ENCODE measurements around the gene TNFSF13. TPM values are rescaled to one million over a fixed set of nuclear protein-coding genes. Genes with fewer than 3 reads are reported as not detected.

The TNFSF13 gene, protein sequence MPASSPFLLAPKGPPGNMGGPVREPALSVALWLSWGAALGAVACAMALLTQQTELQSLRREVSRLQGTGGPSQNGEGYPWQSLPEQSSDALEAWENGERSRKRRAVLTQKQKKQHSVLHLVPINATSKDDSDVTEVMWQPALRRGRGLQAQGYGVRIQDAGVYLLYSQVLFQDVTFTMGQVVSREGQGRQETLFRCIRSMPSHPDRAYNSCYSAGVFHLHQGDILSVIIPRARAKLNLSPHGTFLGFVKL
- 0.71 and 0.74 TPM in 2 replicates for total RNA-seq

DNA sequence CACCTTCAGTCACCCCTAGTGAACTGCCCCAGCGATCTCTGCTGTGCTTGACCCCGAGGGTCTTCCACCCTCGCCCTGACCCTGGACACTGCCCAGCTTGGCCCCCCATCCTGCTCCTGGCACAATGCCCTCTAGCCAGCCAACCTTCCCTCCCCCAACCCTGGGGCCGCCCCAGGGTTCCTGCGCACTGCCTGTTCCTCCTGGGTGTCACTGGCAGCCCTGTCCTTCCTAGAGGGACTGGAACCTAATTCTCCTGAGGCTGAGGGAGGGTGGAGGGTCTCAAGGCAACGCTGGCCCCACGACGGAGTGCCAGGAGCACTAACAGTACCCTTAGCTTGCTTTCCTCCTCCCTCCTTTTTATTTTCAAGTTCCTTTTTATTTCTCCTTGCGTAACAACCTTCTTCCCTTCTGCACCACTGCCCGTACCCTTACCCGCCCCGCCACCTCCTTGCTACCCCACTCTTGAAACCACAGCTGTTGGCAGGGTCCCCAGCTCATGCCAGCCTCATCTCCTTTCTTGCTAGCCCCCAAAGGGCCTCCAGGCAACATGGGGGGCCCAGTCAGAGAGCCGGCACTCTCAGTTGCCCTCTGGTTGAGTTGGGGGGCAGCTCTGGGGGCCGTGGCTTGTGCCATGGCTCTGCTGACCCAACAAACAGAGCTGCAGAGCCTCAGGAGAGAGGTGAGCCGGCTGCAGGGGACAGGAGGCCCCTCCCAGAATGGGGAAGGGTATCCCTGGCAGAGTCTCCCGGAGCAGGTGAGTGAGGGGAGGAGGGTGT is at the start of gene TNFSF13:
Gene TNFSF13, plus strand, starts transcription at position 207 of the 776 bp plus-strand sequence. Its CDS starts 290 bp downstream, at position 497.

DNA sequence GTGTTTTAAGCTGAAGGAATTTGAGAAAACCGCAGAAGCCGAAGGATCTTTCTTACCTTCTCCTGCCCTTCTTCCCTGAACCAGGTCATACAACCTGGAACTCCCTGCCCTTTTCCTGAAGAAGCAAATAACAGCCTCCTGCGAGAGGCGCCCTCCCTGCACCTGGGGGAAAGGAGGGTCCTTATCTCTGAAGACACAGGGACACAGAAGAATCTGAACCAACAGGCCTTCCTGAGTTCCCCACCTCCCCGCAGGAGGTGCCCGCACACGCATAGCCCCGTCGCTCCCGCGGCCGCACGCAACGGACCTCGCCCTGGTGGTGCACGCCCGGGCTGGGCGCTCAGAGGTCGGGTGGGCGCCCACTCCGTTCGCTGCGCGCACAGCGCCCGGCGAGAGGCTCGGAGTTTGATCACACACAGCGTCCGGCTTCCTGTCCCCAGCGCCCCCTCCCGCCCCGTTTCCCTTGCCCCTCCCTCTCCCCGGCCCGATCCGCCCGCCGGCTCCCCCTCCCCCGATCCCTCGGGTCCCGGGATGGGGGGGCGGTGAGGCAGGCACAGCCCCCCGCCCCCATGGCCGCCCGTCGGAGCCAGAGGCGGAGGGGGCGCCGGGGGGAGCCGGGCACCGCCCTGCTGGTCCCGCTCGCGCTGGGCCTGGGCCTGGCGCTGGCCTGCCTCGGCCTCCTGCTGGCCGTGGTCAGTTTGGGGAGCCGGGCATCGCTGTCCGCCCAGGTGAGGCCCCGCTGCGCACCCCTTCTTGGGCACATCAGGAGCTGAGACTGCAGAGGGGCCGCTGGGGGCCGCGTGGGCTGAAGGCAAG is 9.8 kb upstream of the TNFSF13 start, which contains the start of gene TNFSF12:
Gene TNFSF12, plus strand, starts transcription at position 474 of the 816 bp plus-strand sequence. Its CDS starts 96 bp downstream, at position 570.

DNA sequence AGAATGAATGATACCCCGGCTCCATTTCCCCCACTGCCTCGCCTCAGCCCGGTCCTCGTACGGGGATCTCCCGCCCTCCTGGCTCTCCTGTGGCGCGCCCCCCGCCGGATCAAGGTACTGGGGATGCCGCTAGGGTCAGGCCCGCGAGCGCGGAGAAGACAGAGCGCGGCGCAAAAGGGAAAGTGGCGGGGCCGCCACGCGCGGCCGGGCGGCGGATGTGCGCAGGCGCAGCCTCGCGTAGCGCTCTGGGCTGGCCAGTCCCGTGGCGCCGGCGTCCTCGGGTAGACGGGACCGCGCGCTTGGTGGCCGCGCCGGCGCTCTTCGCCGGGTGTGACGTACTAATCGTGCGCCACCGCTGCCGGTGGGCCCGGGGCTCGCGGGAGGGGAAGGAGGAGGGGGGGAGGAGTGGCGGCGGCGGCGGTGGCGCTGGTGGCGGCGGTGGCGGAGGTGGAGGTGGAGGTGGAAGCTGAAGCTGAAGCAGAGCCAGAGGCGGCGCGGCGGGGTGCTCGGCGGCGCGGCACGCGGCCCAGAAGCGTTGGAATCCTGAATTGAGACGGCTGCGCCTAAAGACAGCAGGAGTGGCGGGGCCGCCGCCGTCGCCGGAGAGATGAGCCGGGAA is 3.1 kb downstream of the TNFSF13 start, which contains the start of gene SENP3:
Gene SENP3, plus strand, starts transcription at position 331 of the 619 bp plus-strand sequence. CDS start 1,158 bp downstream, outside the sequence.

DNA sequence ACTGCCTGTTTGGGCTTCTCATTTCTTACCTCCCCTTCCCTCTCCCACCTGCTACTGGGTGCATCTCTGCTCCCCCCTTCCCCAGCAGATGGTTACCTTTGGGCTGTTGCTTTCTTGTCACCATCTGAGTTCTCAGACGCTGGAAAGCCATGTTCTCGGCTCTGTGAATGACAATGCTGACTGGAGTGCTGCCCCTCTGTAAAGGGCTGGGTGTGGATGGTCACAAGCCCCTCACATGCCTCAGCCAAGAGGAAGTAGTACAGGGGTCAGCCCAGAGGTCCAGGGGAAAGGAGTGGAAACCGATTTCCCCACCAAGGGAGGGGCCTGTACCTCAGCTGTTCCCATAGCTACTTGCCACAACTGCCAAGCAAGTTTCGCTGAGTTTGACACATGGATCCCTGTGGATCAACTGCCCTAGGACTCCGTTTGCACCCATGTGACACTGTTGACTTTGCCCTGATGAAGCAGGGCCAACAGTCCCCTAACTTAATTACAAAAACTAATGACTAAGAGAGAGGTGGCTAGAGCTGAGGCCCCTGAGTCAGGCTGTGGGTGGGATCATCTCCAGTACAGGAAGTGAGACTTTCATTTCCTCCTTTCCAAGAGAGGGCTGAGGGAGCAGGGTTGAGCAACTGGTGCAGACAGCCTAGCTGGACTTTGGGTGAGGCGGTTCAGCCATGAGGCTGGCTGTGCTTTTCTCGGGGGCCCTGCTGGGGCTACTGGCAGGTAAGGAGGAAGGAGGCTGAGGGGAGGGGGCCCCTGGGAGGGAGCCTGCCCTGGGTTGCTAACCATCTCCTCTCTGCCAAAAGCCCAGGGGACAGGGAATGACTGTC is 20.7 kb downstream of the TNFSF13 start, which contains the start of gene CD68:
Gene CD68, plus strand, starts transcription at position 638 of the 833 bp plus-strand sequence. Its CDS starts 40 bp downstream, at position 678.

DNA sequence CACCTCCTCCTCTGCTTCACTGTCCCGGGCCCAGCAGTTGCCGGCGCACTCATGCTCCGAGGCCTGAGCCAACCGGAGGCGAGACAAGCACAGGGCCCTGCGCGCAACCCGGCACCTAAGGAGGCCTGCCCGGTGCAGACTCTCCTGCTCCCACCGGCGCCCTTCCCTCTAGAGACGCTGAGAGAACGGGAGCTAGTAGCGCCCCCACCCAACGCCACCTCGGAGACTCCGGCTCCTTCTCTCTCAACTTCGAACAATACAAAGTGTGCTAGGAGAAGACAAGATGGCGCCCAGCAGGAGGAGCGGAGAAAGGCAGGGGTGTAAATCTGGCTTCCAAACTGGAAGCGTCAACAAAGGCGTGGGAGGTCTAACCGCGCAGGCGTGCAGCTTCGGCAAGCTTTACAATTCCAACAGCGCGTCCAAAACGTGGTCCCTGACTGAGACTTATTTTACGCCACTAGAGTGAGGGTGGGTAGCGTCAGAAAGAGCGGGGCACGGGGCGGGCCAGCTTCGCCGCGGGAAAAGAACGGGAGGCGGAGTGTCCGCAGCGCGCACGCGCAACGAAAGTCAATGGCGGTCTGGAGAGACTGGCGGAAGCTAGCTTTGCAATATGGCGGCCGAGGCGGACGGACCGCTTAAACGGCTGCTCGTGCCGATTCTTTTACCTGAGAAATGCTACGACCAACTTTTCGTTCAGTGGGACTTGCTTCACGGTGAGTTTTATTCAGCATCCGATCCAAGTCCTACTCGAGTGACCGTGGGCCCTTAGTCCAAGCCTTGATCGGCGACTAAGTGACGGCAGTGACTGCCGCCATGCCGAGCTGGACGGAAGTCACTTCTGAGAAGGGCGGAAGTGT is 24.9 kb downstream of the TNFSF13 start, which contains the start of gene MPDU1:
Gene MPDU1, plus strand, starts transcription at position 600 of the 857 bp plus-strand sequence. Its CDS starts 11 bp downstream, at position 611.

DNA sequence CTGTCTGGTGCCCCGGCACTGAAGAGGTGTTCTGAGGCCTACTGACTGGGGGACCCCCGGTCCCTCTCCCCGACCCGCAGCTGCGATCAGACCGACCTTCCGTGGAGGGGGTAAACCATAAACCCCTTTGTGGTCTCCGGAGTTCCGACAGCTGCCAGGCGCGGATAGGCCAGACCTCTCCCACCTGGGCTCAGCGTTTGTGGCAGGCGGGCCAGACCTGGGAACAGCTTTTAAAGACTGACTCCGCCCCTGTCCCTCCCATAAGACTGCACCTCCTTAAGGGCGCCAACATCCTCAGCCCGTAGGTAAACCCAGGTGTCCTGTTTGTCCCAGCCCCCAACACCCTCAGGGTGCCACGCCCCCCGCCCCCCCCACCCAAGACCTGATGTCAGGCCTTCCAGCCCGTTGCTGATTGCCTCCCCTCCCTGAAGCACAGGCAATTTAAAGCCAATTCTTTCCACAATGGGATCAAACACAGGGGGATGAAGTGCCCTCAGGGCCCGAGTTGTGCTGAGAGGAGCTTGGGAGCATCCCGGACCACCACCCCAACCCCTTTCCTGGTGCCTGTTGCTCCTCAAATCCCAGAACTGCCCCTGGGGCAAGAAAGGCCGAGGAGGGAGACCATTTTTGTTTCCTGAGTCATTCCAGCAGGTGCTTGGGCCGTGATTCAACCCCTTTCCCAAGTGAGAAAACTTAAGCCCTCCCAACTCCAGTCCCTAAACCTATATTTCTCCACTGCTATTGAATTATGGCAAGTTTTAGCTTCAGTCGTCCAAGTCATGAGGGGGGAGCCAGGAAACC is 31.5 kb downstream of the TNFSF13 start, which contains the start of gene SOX15:
Gene SOX15, minus strand, starts transcription at position 204 of the 801 bp plus-strand sequence. CDS start 418 bp downstream, outside the sequence.

Other genes starting within 250 kb of the TNFSF13 start
- gene GPS2, start 243.4 kb upstream of the TNFSF13 start, total RNA-seq = 26.2 and 32.5 TPM in 2 replicates
- gene NEURL4, start 229.4 kb upstream of the TNFSF13 start, total RNA-seq = 14.4 and 23.1 TPM in 2 replicates
- gene ACAP1, start 222.2 kb upstream of the TNFSF13 start, total RNA-seq = 2.1 and 3.3 TPM in 2 replicates
- gene KCTD11, start 206.6 kb upstream of the TNFSF13 start, total RNA-seq = 6.8 and 16.4 TPM in 2 replicates
- not detected in 2 replicates for gene TMEM95, start 203.6 kb upstream of the TNFSF13 start, total RNA-seq
- gene TNK1, start 177.7 kb upstream of the TNFSF13 start, total RNA-seq = 0.37 and 0.57 TPM in 2 replicates
- 13.9 and 14.4 TPM in 2 replicates for gene PLSCR3, start 164.2 kb upstream of the TNFSF13 start, total RNA-seq
- 105 and 158 TPM in 2 replicates for gene TMEM256, start 154.7 kb upstream of the TNFSF13 start, total RNA-seq
- 4.1 and 6.3 TPM in 2 replicates for gene NLGN2, start 150.9 kb upstream of the TNFSF13 start, total RNA-seq
- gene SPEM1, start 138.4 kb upstream of the TNFSF13 start, total RNA-seq = not detected in 2 replicates
- not detected in 2 replicates for gene SPEM2, start 133.1 kb upstream of the TNFSF13 start, total RNA-seq
- gene SPEM3, start 129.9 kb upstream of the TNFSF13 start, total RNA-seq = not detected in 2 replicates
- 0.71 and 0.74 TPM in 2 replicates for gene TMEM102, start 123.3 kb upstream of the TNFSF13 start, total RNA-seq
- 0.71 and 3.4 TPM in 2 replicates for gene FGF11, start 119.2 kb upstream of the TNFSF13 start, total RNA-seq
- 5.9 and 7.3 TPM in 2 replicates for gene CHRNB1, start 113.7 kb upstream of the TNFSF13 start, total RNA-seq
- 14.8 and 19.0 TPM in 2 replicates for gene ZBTB4, start 79.1 kb upstream of the TNFSF13 start, total RNA-seq
- gene SLC35G6, start 77.3 kb upstream of the TNFSF13 start, total RNA-seq = not detected in 2 replicates
- 65.1 and 79.0 TPM in 2 replicates for gene POLR2A, start 74.4 kb upstream of the TNFSF13 start, total RNA-seq
- 2.1 and 4.4 TPM in 2 replicates for gene TNFSF12, start 9.7 kb upstream of the TNFSF13 start, total RNA-seq
- 61.0 and 67.3 TPM in 2 replicates for gene SENP3, start 3.2 kb downstream of the TNFSF13 start, total RNA-seq
- 11.2 and 16.3 TPM in 2 replicates for gene CD68, start 20.9 kb downstream of the TNFSF13 start, total RNA-seq
- 54.0 and 54.8 TPM in 2 replicates for gene MPDU1, start 25.1 kb downstream of the TNFSF13 start, total RNA-seq
- 0.14 and 0.18 TPM in 2 replicates for gene SOX15, start 31.3 kb downstream of the TNFSF13 start, total RNA-seq
- gene FXR2, start 56.1 kb downstream of the TNFSF13 start, total RNA-seq = 41.4 and 45.7 TPM in 2 replicates
- gene SAT2, start 69.1 kb downstream of the TNFSF13 start, total RNA-seq = 52.7 and 54.0 TPM in 2 replicates
- gene SHBG, start 71.4 kb downstream of the TNFSF13 start, total RNA-seq = 0.57 and 148 TPM in 2 replicates
- gene ATP1B2, start 92.2 kb downstream of the TNFSF13 start, total RNA-seq = not detected in 2 replicates
- 16.9 and 18.7 TPM in 2 replicates for gene TP53, start 128.7 kb downstream of the TNFSF13 start, total RNA-seq
- 3.1 and 3.4 TPM in 2 replicates for gene WRAP53, start 129.7 kb downstream of the TNFSF13 start, total RNA-seq
- gene EFNB3, start 146.5 kb downstream of the TNFSF13 start, total RNA-seq = 0.09 and 0.28 TPM in 2 replicates
- 0.57 and 1.8 TPM in 2 replicates for gene DNAH2, start 159.0 kb downstream of the TNFSF13 start, total RNA-seq